ENCODE data around the gene CACNA2D3.

GRCh38 chr3:54123003-54123775, 837 bp downstream of the CACNA2D3 start:
- peak; percentile 46 for TF ChIP-seq EZH2 (IDR thresholded peaks at IDR 0.05; ENCODE audit: insufficient read depth, low read length)
- TF ChIP-seq CTCF (IDR thresholded peaks at IDR 0.05; ENCODE audit: insufficient read depth, low read depth, low read length): no peak
